ENCODE results near the gene LPP. TPM values are rescaled to one million over a fixed set of nuclear protein-coding genes. Genes with fewer than 3 reads are reported as not detected.

Gene LPP
- total RNA-seq, 1 donor from 2014 or later = 14.2 TPM

- no peak for TF ChIP-seq CTCF (IDR thresholded peaks at IDR 0.05; ENCODE audit: insufficient read depth, low read length, severe bottlenecking)
- Histone ChIP-seq H3K36me3 (ENCODE audit: control insufficient read depth, insufficient read depth, low read length) (no peaks in the 10 kb centered on the region), H3K4me3 (ENCODE audit: low read depth, low read length) (no peak overlapping the region), H3K27me3 (ENCODE audit: control insufficient read depth, insufficient read depth, low read length) (no peaks in the 10 kb centered on the region)
- FAIRE-seq = no peak
- DNase-seq (ENCODE audit: low read depth) = no peak
Observed at GRCh38 chr3:188171682-188172467, 17.9 kb downstream of the LPP start.

DNA sequence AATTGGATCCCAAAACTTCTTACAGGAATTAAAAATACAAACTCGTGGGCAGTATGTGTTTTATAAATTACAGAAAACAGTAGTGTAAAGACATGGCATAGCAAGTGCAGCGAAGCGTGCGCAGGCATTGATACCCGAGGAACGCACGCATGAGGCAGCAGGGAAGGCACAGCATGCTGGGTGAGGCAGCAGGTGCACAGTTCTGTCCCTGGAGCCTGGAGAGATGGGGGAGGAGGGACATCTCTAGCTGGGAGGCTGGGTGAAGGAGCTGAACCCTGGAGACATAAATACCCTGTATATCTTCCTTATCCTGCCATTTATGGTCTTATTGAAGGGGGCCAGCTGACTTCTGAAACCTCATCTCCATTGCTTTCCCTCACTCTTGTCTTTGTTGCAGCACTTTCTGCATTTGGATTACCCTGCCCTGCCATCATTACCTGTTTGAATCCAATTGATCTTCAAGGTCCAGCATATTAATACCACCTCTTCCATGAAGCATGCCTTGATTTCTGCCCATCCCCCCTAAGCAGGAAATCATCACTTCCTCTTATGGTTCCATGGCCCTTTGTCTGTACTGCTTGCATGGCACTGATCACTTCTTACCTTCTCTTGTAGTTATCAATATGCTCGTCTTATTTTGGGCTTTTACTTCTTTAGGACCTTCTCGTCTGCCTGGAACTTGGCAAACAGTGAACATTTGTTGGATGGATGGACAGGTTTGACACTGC lies 20.5 kb downstream of the LPP start:
- H3K27me3 ChIP-seq (ENCODE audit: control insufficient read depth, insufficient read depth, low read length) = no peaks in the 10 kb centered on the region
- no peak for TF ChIP-seq CTCF (IDR thresholded peaks at IDR 0.05; ENCODE audit: insufficient read depth, low read length, severe bottlenecking)
- H3K36me3 ChIP-seq (ENCODE audit: control insufficient read depth, insufficient read depth, low read length) = peaks cover 5% of the 10 kb centered on the region
- DNase-seq (ENCODE audit: low read depth) = no peak
- H3K4me3 ChIP-seq (ENCODE audit: low read depth, low read length) = no peak overlapping the region
- FAIRE-seq = no peak

DNA sequence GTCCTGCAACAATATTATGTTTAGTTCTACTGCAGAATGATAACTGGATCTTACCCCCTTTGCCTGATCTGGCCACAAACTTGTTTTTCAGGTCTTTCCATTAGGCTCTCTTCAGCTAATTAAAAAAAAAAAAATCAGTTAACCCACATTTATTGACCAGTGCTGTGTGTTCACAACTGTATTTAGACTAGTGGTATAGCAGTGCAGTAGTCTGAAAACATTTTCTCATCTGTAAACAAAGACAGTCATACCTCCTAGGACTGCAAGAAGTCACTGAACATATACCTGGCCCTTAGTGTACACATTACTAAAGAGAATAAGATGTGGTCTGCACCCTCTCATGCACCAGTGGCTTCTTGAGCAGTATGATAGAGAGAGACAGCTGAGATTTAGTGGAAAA lies 22.5 kb downstream of the LPP start:
- no peaks in the 10 kb centered on the region for H3K27me3 ChIP-seq (ENCODE audit: control insufficient read depth, insufficient read depth, low read length)
- H3K36me3 ChIP-seq (ENCODE audit: control insufficient read depth, insufficient read depth, low read length) = peaks cover 5% of the 10 kb centered on the region
- no peak for TF ChIP-seq CTCF (IDR thresholded peaks at IDR 0.05; ENCODE audit: insufficient read depth, low read length, severe bottlenecking)
- H3K4me3 ChIP-seq (ENCODE audit: low read depth, low read length) = no peak overlapping the region
- no peak for DNase-seq (ENCODE audit: low read depth)
- no peak for FAIRE-seq

- DNase-seq (ENCODE audit: low read depth) = no peak
- Histone ChIP-seq H3K36me3 (ENCODE audit: control insufficient read depth, insufficient read depth, low read length) (peaks cover 5% of the 10 kb centered on the region), H3K4me3 (ENCODE audit: low read depth, low read length) (no peak overlapping the region), H3K27me3 (ENCODE audit: control insufficient read depth, insufficient read depth, low read length) (no peaks in the 10 kb centered on the region)
- no peak for TF ChIP-seq CTCF (IDR thresholded peaks at IDR 0.05; ENCODE audit: insufficient read depth, low read length, severe bottlenecking)
- no peak for FAIRE-seq
Observed at GRCh38 chr3:188176884-188177283, 22.9 kb downstream of the LPP start.

DNA sequence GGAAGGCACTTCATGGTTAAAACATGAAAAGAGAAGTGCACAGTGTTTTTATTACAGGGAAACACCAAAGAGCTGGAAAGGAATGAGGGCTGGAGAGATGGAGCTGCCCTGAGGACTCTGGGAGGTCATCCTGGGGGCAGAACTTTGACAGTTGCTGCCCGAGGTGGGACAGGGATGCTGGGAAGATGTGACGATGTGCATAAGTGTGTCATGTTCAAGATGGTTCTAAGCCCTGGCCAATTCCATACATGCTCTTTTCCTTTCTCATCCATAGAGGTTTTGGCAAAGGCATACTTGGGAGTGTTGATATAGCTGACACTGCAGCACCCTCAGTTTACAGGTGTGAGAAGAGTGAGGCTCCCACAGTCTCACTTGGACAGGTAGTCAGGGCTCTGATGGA lies 23.8 kb downstream of the LPP start:
- no peak for FAIRE-seq

More for the DNA sequence above, 23.8 kb downstream of the LPP start:
- Histone ChIP-seq H3K4me3 (ENCODE audit: low read depth, low read length) (no peak overlapping the region), H3K36me3 (ENCODE audit: control insufficient read depth, insufficient read depth, low read length) (peaks cover 5% of the 10 kb centered on the region), H3K27me3 (ENCODE audit: control insufficient read depth, insufficient read depth, low read length) (no peaks in the 10 kb centered on the region)
- no peak for TF ChIP-seq CTCF (IDR thresholded peaks at IDR 0.05; ENCODE audit: insufficient read depth, low read length, severe bottlenecking)
- no peak for DNase-seq (ENCODE audit: low read depth)
